PC-9 (cell line): ENCODE data around the gene IL12RB1.

ENCODE experiments used
- EZH2 ChIP-seq: fragments of 200-600 bp; sonication (generic); IDR thresholded peaks from 2 replicates; pipeline ENCODE4 v1.8.0; 2017; ENCODE audit warnings: antibody characterized with exemption, low read depth
- TF ChIP-seq, protein P1 (sequence below): fragments of 200-600 bp; sonication (generic); conservative IDR thresholded peaks from 2 replicates; pipeline ENCODE4 v1.6.1; 2017; ENCODE audit warnings: mixed run types, antibody characterized with exemption, mild to moderate bottlenecking, moderate library complexity

DNA sequence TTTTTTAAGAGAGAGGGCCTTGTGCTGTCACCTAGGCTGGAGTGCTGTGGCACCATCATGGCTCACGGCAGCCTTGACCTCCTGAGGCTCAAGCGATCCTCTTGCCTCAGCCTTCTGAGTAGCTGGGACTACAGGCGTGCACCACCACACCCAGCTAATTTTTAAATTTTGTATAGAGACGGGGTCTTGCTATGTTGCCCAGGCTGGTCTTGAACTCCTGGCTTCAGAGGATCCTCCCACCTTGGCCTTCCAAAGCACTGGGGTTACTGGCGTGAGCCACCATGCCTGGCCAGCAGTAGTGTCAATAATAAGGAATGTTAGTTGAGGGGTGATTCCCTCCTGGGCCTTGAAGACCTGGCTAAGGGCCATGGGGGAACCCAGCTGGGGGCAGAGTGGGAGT lies 34.4 kb upstream of the IL12RB1 start:
- TF ChIP-seq, protein P1, sequence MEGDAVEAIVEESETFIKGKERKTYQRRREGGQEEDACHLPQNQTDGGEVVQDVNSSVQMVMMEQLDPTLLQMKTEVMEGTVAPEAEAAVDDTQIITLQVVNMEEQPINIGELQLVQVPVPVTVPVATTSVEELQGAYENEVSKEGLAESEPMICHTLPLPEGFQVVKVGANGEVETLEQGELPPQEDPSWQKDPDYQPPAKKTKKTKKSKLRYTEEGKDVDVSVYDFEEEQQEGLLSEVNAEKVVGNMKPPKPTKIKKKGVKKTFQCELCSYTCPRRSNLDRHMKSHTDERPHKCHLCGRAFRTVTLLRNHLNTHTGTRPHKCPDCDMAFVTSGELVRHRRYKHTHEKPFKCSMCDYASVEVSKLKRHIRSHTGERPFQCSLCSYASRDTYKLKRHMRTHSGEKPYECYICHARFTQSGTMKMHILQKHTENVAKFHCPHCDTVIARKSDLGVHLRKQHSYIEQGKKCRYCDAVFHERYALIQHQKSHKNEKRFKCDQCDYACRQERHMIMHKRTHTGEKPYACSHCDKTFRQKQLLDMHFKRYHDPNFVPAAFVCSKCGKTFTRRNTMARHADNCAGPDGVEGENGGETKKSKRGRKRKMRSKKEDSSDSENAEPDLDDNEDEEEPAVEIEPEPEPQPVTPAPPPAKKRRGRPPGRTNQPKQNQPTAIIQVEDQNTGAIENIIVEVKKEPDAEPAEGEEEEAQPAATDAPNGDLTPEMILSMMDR, result no peak
- TF ChIP-seq EZH2, result no peak
